ENCODE results near the gene RAB10. TPM values are rescaled to one million over a fixed set of nuclear protein-coding genes. Genes with fewer than 3 reads are reported as not detected.
"Not testable (repeated sequence)": the region's sequence is repeated elsewhere in the genome, so short reads cannot be mapped to it uniquely, and the experiment has no call there.

Gene RAB10
- total and polyA plus RNA-seq, 8 donors: 16.5 to 62.9 (median 37.8) TPM

GRCh38 chr2:26089337-26089736, 55.5 kb downstream of the RAB10 start:
- DNase-seq (no peak), FAIRE-seq (no peak), ATAC-seq (no peak)
- Histone ChIP-seq H3K27me3 (no peaks in the 10 kb centered on the region), H3K27ac (no peak overlapping the region), H3K4me1 (no peaks in the 10 kb centered on the region), H3K4me3 (no peak overlapping the region), H3K9me3 (no peaks in the 10 kb centered on the region), H3K36me3 (no peaks in the 10 kb centered on the region)
- intact Hi-C loops (cut with DNase I): no loop called here
- TF ChIP-seq CTCF (IDR thresholded peaks at IDR 0.05): no peak
- WGBS, 2 donors: 94 to 95% methylated on average over 2 of the region's 2 CpGs

GRCh38 chr2:26095758-26096157, 61.9 kb downstream of the RAB10 start:
- Histone ChIP-seq H3K4me3 (no peak overlapping the region), H3K9me3 (no peaks in the 10 kb centered on the region), H3K4me1 (no peaks in the 10 kb centered on the region), H3K27me3 (no peaks in the 10 kb centered on the region), H3K36me3 (no peaks in the 10 kb centered on the region), H3K27ac (no peak overlapping the region)
- 94 to 96% methylated on average over 5 of the region's 5 CpGs for WGBS, 2 donors
- intact Hi-C loops (cut with DNase I): no loop called here
- DNase-seq (no peak), FAIRE-seq (no peak), ATAC-seq (no peak)
- no peak for TF ChIP-seq CTCF (IDR thresholded peaks at IDR 0.05)

- 90 to 92% methylated on average over 1 of the region's 1 CpG for WGBS, 2 donors
- TF ChIP-seq CTCF (IDR thresholded peaks at IDR 0.05): no peak
- ATAC-seq: no peak
- no peak overlapping the region for H3K4me3 ChIP-seq
- no peaks in the 10 kb centered on the region for H3K4me1 ChIP-seq
- no peaks in the 10 kb centered on the region for H3K36me3 ChIP-seq
- no peaks in the 10 kb centered on the region for H3K9me3 ChIP-seq
- H3K27ac ChIP-seq: no peak overlapping the region
- FAIRE-seq: no peak
- DNase-seq: no peak
- H3K27me3 ChIP-seq: no peaks in the 10 kb centered on the region
- intact Hi-C loops (cut with DNase I): no loop called here
Measured at GRCh38 chr2:26099933-26100332, 66.0 kb downstream of the RAB10 start.

DNA sequence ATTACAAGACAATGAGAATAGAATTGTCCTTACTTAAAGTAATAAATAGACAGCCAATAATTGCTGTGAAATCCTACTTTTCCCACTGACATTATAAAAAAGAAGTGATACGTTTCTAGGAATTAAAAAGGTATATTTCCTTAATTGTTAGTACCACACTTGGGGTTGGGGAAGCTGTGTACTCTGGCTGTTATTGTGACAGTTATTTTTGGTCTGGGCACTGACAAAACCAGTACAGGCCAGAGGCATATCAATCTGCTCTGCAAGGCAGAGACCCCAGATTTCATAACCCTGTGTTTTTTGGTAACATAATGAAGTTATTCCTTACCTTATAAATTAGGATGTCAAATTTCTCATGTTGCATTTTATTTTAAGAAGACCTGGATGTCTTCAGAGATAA, 66.5 kb downstream of the RAB10 start:
- H3K4me1 ChIP-seq: no peaks in the 10 kb centered on the region
- ATAC-seq (no peak), DNase-seq (no peak), FAIRE-seq (no peak)
- H3K27ac ChIP-seq: no peak overlapping the region
- intact Hi-C loops (cut with DNase I): no loop called here
- H3K4me3 ChIP-seq: no peak overlapping the region
- no peaks in the 10 kb centered on the region for H3K9me3 ChIP-seq
- no peaks in the 10 kb centered on the region for H3K27me3 ChIP-seq
- no peaks in the 10 kb centered on the region for H3K36me3 ChIP-seq
- WGBS, 2 donors: 73 to 79% methylated on average over 1 of the region's 1 CpG
- no peak for TF ChIP-seq CTCF (IDR thresholded peaks at IDR 0.05)

DNA sequence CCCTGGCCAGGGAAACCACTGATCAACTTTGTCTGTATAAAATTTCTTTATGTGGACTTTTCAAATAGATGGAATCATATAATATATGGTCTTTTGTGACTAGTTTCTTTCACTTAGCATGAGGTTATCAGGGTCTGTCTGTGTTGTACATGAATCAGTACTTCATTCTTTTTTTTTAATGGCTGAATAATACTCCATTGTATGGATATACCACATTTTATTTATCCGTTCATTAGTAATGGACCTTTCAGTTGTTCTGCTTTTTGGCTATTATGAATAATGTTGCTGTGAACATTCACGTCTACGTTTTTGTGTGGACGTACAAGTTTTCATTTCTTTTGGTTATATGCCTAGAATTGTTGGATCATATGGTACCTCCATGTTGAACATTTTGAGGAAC, 69.9 kb downstream of the RAB10 start:
- 97 to 99% methylated on average over 4 of the region's 4 CpGs for WGBS, 2 donors
- no peak for FAIRE-seq
- no peak for ATAC-seq
- Histone ChIP-seq H3K36me3 (peaks cover 0 to 6% (median 0%) of the 10 kb centered on the region in 3 donors), H3K27me3 (no peaks in the 10 kb centered on the region), H3K27ac (no peak overlapping the region), H3K4me3 (no peak overlapping the region), H3K9me3 (no peaks in the 10 kb centered on the region), H3K4me1 (no peaks in the 10 kb centered on the region)
- intact Hi-C loops (cut with DNase I): no loop called here
- no peak for DNase-seq
- TF ChIP-seq CTCF (IDR thresholded peaks at IDR 0.05): no peak

DNA sequence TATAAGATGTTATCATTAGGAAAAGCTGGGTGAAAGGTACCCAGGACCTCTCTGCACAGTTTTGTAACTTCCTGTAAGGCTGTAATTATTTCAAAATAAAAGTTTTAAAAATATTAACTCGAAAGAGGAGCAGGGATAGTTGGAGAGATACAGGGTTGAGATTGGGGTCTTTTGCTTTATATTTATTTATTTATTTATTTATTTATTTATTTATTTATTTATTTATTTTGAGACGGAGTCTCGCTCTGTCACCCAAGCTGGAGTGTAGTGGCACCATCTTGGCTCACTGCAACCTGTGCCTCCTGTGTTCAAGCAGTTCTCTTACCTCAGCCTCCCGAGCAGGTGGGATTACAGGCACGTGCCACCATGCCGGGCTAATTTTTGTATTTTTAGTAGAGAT, 74.8 kb downstream of the RAB10 start:
- H3K27ac ChIP-seq; H3K4me3 ChIP-seq; H3K4me1 ChIP-seq; H3K9me3 ChIP-seq; DNase-seq; H3K27me3 ChIP-seq; intact Hi-C loops (cut with DNase I); FAIRE-seq; ATAC-seq: not testable (repeated sequence)
- 94 to 99% methylated on average over 6 of the region's 6 CpGs for WGBS, 2 donors
- peaks cover 0 to 27% (median 7%) of the 10 kb centered on the region in 3 donors for H3K36me3 ChIP-seq
